ENCODE data around the gene POLR3GL.
"Not testable (repeated sequence)": the region's sequence is repeated elsewhere in the genome, so short reads cannot be mapped to it uniquely, and the experiment has no call there.

Gene POLR3GL

GRCh38 chr1:146021050-146021445, 56.6 kb downstream of the POLR3GL start:
- no peak for DNase-seq (ENCODE audit: low read depth in 2 of 2)
- H3K4me3 ChIP-seq (replicated peaks in 1 of 2; ENCODE audit: low read depth in 2 of 2, low read length in 2 of 2), result no peak overlapping the region
- no peak for TF ChIP-seq CTCF (IDR thresholded peaks at IDR 0.05; ENCODE audit: low read depth, low read length)

- no peak for TF ChIP-seq CTCF (IDR thresholded peaks at IDR 0.05; ENCODE audit: low read depth, low read length)
- H3K4me3 ChIP-seq (replicated peaks in 1 of 2; ENCODE audit: low read depth in 2 of 2, low read length in 2 of 2), result no peak within 1 kb of the TSS
- no peak for DNase-seq (ENCODE audit: low read depth in 2 of 2)
These were observed 57.3 kb downstream of the POLR3GL start, which contains the start of gene HJV for GRCh38 chr1:146021622-146022402. TSS of gene HJV (minus strand) at chr1:146021735. CDS start at chr1:146020231, 1,504 bp downstream.

- H3K4me3 ChIP-seq (replicated peaks in 1 of 2; ENCODE audit: low read depth in 2 of 2, low read length in 2 of 2), result no peak overlapping the region
- DNase-seq (ENCODE audit: low read depth in 2 of 2), result no peak
- no peak for TF ChIP-seq CTCF (IDR thresholded peaks at IDR 0.05; ENCODE audit: low read depth, low read length)
These were observed 58.1 kb downstream of the POLR3GL start for GRCh38 chr1:146022403-146023127.

- DNase-seq (ENCODE audit: low read depth in 2 of 2); H3K4me3 ChIP-seq (replicated peaks in 1 of 2; ENCODE audit: low read depth in 2 of 2, low read length in 2 of 2): not testable (repeated sequence)
These were observed 61.5 kb downstream of the POLR3GL start for GRCh38 chr1:146025787-146026495.

- not testable (repeated sequence) for H3K4me3 ChIP-seq (replicated peaks in 1 of 2; ENCODE audit: low read depth in 2 of 2, low read length in 2 of 2); DNase-seq (ENCODE audit: low read depth in 2 of 2)
These were observed 62.2 kb downstream of the POLR3GL start for GRCh38 chr1:146026650-146027049.
